DOHH2 (cell line): ENCODE data around the gene HLA-G.

Source experiments
- EZH2phosphoT487 ChIP-seq: fragments of 200-600 bp; sonication (generic); IDR thresholded peaks from 2 replicates; pipeline ENCODE4 v1.6.1; 2017; ENCODE audit warnings: borderline replicate concordance, mild to moderate bottlenecking, antibody characterized with exemption, low read length, moderate library complexity, mixed read lengths
- TF ChIP-seq, protein P1 (sequence below): fragments of 200-600 bp; sonication (generic); IDR thresholded peaks from one replicate; pipeline ENCODE4 v1.5.1; 2014; ENCODE audit warnings: antibody characterized with exemption, mild to moderate bottlenecking, low read depth, low read length; ENCODE audit not compliant: poor library complexity, severe bottlenecking

DNA sequence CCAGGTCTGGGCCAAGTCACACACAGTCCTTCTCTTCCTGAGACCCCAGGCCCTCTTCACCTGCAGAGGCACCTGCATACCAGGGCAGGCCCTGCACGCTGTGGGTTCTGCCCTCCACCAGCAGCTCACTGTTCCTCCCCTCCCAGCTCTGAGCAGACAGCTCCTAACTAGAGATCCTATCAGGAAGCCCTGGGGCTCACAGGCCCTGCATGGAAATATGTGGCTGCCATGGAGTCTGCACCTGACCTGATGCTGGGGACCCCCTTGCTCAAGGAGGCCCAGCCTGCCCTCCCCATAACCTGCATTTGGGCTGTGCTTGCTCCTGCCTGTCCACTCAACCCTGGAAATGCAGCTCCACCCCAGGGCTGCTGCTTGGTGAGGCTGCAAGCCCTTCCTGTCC, 14.6 kb upstream of the HLA-G start:
- TF ChIP-seq, protein P1, sequence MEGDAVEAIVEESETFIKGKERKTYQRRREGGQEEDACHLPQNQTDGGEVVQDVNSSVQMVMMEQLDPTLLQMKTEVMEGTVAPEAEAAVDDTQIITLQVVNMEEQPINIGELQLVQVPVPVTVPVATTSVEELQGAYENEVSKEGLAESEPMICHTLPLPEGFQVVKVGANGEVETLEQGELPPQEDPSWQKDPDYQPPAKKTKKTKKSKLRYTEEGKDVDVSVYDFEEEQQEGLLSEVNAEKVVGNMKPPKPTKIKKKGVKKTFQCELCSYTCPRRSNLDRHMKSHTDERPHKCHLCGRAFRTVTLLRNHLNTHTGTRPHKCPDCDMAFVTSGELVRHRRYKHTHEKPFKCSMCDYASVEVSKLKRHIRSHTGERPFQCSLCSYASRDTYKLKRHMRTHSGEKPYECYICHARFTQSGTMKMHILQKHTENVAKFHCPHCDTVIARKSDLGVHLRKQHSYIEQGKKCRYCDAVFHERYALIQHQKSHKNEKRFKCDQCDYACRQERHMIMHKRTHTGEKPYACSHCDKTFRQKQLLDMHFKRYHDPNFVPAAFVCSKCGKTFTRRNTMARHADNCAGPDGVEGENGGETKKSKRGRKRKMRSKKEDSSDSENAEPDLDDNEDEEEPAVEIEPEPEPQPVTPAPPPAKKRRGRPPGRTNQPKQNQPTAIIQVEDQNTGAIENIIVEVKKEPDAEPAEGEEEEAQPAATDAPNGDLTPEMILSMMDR, result no peak
- TF ChIP-seq EZH2phosphoT487, result no peak
